ENCODE data around the gene CDKAL1.

GRCh38 chr6:20741490-20741889, 207.2 kb downstream of the CDKAL1 start:
- TF ChIP-seq HDAC2 (IDR thresholded peaks at IDR 0.05) (no peak), TAF1 (IDR thresholded peaks at IDR 0.05; ENCODE audit: borderline replicate concordance, low read depth, low read length) (no peak)
